Transverse colon (tissue), 4 donors: ENCODE results near the gene ARPC1A.

Experiments
- POLR2A ChIP-seq: fragments of 450-650 bp; IDR thresholded peaks from one replicate; pipeline ENCODE4 v1.6.1; 2016; ENCODE audit warnings: antibody characterized with exemption, mild to moderate bottlenecking, moderate library complexity
- POLR2AphosphoS5 ChIP-seq, 3 donors: sonication (generic); formaldehyde crosslinking; IDR thresholded peaks; one replicate each; pipeline ENCODE4 v1.6.1; 2016; ENCODE audit warnings: antibody characterized with exemption in 3 of 3
- TF ChIP-seq, protein P1 (sequence below), 5 experiments: fragments of 200-600 bp in 3 of 5; fragments of 450-650 bp in 2 of 5; sonication (generic) in 3 of 5; IDR thresholded peaks; 1 replicate in 2 of 5; 2 replicates in 3 of 5; pipeline ENCODE4 v1.5.1; 2016 to 2017; ENCODE audit warnings: antibody characterized with exemption in 5 of 5, inconsistent platforms in 3 of 5, mild to moderate bottlenecking in 2 of 5, moderate library complexity in 1 of 5

DNA sequence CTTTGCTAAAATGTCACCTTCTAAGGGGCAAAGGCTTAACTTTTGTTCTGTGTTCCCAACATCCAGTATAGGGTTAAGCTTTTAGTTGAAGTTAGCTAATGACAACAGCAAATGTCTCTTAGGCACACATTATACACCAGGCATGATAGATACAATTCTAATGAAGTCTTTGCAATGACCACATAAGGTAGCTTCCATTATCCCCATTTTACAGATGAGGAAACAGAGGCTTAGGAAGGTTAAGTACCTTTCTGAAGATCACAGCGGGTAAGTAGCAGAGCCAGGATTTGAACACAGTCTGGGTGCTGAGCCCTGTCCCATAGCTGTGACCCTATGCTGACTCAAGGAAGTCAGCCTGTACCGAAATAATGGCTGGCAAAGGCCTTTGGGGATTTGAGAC lies 84.9 kb downstream of the ARPC1A start:
- TF ChIP-seq, protein P1, sequence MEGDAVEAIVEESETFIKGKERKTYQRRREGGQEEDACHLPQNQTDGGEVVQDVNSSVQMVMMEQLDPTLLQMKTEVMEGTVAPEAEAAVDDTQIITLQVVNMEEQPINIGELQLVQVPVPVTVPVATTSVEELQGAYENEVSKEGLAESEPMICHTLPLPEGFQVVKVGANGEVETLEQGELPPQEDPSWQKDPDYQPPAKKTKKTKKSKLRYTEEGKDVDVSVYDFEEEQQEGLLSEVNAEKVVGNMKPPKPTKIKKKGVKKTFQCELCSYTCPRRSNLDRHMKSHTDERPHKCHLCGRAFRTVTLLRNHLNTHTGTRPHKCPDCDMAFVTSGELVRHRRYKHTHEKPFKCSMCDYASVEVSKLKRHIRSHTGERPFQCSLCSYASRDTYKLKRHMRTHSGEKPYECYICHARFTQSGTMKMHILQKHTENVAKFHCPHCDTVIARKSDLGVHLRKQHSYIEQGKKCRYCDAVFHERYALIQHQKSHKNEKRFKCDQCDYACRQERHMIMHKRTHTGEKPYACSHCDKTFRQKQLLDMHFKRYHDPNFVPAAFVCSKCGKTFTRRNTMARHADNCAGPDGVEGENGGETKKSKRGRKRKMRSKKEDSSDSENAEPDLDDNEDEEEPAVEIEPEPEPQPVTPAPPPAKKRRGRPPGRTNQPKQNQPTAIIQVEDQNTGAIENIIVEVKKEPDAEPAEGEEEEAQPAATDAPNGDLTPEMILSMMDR (IDR thresholded peaks at IDR 0.05) = no peak
- TF ChIP-seq POLR2A (no peak), POLR2AphosphoS5 (IDR thresholded peaks at IDR 0.05) (no peak)
